GM23248 (cell line): ENCODE measurements around the gene ZNF331. TPM values are rescaled to one million over a fixed set of nuclear protein-coding genes. Genes with fewer than 3 reads are reported as not detected.
A peak's percentile ranks its signal among the peaks of the same experiment; 100 is the strongest.

Experiments used
- DNase-seq: peaks from one replicate; pipeline ENCODE4 v3.0.0-alpha.2; 2015
- H2AFZ ChIP-seq: fragments of 200-600 bp; sonication (generic); 2 replicates; pipeline ENCODE4 v1.6.1; 2016; ENCODE audit warnings: antibody characterized with exemption
- H3F3A ChIP-seq: fragments of 200-600 bp; sonication (generic); 2 replicates; pipeline ENCODE4 v1.6.1; 2016; ENCODE audit warnings: mild to moderate bottlenecking, antibody characterized with exemption, mixed run types; ENCODE audit not compliant: insufficient read depth
- H3K27ac ChIP-seq: fragments of 200-600 bp; sonication (generic); 2 replicates; pipeline ENCODE4 v1.5.1; 2016; ENCODE audit warnings: mild to moderate bottlenecking
- H3K27me3 ChIP-seq: fragments of 200-600 bp; sonication (generic); replicated peaks from 2 replicates; pipeline ENCODE4 v1.6.1; 2016; ENCODE audit warnings: mild to moderate bottlenecking; ENCODE audit not compliant: insufficient read depth
- H3K36me3 ChIP-seq: fragments of 200-600 bp; sonication (generic); 2 replicates; pipeline ENCODE4 v1.6.1; 2016; ENCODE audit warnings: low read depth, mild to moderate bottlenecking
- H3K4me1 ChIP-seq: fragments of 200-600 bp; sonication (generic); 2 replicates; pipeline ENCODE4 v1.6.1; 2016; ENCODE audit warnings: mild to moderate bottlenecking; ENCODE audit not compliant: insufficient read depth
- H3K4me2 ChIP-seq: fragments of 200-600 bp; sonication (generic); one replicate; pipeline ENCODE4 v1.6.1; 2016; ENCODE audit warnings: mild to moderate bottlenecking; ENCODE audit not compliant: unreplicated experiment
- H3K4me3 ChIP-seq: fragments of 200-600 bp; sonication (generic); 2 replicates; pipeline ENCODE4 v1.5.1; 2016; ENCODE audit warnings: mild to moderate bottlenecking
- H3K79me2 ChIP-seq: fragments of 200-600 bp; sonication (generic); 2 replicates; pipeline ENCODE4 v1.6.1; 2016; ENCODE audit warnings: mild to moderate bottlenecking; ENCODE audit not compliant: insufficient read depth
- H3K9ac ChIP-seq: fragments of 200-600 bp; sonication (generic); 2 replicates; pipeline ENCODE4 v1.6.1; 2016; ENCODE audit warnings: mild to moderate bottlenecking
- H3K9me2 ChIP-seq: fragments of 200-600 bp; sonication (generic); 2 replicates; pipeline ENCODE4 v1.6.1; 2016; ENCODE audit warnings: mixed run types, mild to moderate bottlenecking, moderate library complexity; ENCODE audit not compliant: insufficient read depth
- H3K9me3 ChIP-seq: fragments of 200-600 bp; sonication (generic); one replicate; pipeline ENCODE4 v1.6.1; 2017; ENCODE audit warnings: low read depth
- H4K20me1 ChIP-seq: fragments of 200-600 bp; sonication (generic); 2 replicates; pipeline ENCODE4 v1.6.0; 2016; ENCODE audit not compliant: insufficient read depth
- EZH2 ChIP-seq: fragments of 200-600 bp; sonication (generic); IDR thresholded peaks from 2 replicates; pipeline ENCODE4 v1.6.1; 2018; ENCODE audit warnings: antibody characterized with exemption, mild to moderate bottlenecking; ENCODE audit not compliant: insufficient read depth, poor library complexity, severe bottlenecking
- EZH2phosphoT487 ChIP-seq: fragments of 200-600 bp; sonication (generic); IDR thresholded peaks from 2 replicates; pipeline ENCODE4 v1.6.1; 2018; ENCODE audit warnings: antibody characterized with exemption, moderate library complexity, mild to moderate bottlenecking, low read depth; ENCODE audit not compliant: insufficient read depth
- WGBS, 2 experiments: methylation state at CpG; one replicate each; pipeline ENCODE4 v1.1.6; 2015 to 2017; ENCODE audit warnings: low lambda C conversion rate in 2 of 2, low coverage in 1 of 2; ENCODE audit errors: missing lambda C conversion rate in 2 of 2; 5-methylcytosine and 5-hydroxymethylcytosine counted together
- in situ Hi-C: fragments of 300-500 bp; cut with MboI; formaldehyde crosslinking; loops from 2 replicates; pipeline ENCODE4 v1.15.0; 2020
- polyA plus RNA-seq: library from polyadenylated mRNA; unstranded; fragments of >200 nt; fragmentation: Nextera tagmentation; extraction: Ambion mirVana; gene quantifications from 2 replicates; pipeline ENCODE4 v1.2.1, GENCODE V29; 2016
- total RNA-seq: library from RNA; depleted of rRNA; stranded (reverse); fragments of >200 nt; shearing (Covaris generic); gene quantifications from 2 replicates; pipeline ENCODE4 v1.2.3, GENCODE V29; 2014

The ZNF331 gene
- total and polyA plus RNA-seq, 2 experiments from 2014 or later = 13.9 to 17.0 TPM

DNA sequence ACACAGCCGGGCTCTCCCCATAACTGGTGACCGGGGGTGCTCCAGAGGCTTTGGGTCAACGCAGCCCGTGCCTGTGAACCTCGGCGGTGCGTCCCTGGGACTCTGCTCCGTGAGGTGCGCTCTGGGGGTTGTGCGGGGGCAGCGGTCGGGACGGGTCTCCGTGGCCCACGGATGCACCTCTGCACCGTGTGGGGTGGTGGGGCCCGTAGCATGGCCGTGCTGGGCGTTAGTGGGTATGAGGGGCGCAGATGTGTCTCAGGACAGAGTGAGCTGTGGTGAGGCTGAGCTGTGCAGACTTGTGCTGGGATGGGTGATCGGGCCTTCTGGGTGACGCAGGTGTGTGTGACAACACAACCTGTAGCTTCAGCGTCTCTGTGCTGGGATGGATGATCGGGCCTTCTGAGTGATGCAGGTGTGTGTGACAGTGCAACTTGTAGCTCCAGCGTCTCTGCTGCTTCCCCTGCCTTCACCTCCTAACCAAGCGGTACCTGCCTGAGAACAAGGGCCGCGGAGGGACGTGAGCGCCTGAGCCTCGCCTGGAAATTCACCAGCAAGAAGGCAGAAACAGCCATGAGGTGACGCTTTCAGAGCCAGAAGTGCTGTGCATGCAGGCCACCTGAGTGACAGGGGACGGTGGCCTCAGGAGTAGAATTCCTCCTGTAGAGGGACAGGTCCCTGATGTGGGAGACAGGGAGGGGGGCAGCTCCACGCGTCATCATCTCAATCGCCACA, 599 bp downstream of the ZNF331 start:
- Histone ChIP-seq H3K4me2 (peak overlapping the region; percentile 80), H3K9me3 (no peaks in the 10 kb centered on the region), H3K4me3 (peak overlapping the region; percentile 86), H3K79me2 (peaks cover 27% of the 10 kb centered on the region), H3K27me3 (no peaks in the 10 kb centered on the region), H3K27ac (peak overlapping the region; percentile 83), H2AFZ (peak overlapping the region; percentile 57; the same call in 1 of the 2 replicates), H3K9me2 (no peaks in the 10 kb centered on the region), H4K20me1 (no peaks in the 10 kb centered on the region), H3F3A (peaks cover 10% of the 10 kb centered on the region; the same call in 1 of the 2 replicates), H3K36me3 (peaks cover 5% of the 10 kb centered on the region; the same call in 1 of the 2 replicates), H3K4me1 (peaks cover 9% of the 10 kb centered on the region), H3K9ac (peak overlapping the region; percentile 99)
- no peak for DNase-seq
- WGBS, 2 experiments = 53 to 66% methylated on average over 32 to 36 of the region's 36 CpGs
- in situ Hi-C loops = no loop called here
- TF ChIP-seq EZH2phosphoT487 (no peak), EZH2 (no peak)

DNA sequence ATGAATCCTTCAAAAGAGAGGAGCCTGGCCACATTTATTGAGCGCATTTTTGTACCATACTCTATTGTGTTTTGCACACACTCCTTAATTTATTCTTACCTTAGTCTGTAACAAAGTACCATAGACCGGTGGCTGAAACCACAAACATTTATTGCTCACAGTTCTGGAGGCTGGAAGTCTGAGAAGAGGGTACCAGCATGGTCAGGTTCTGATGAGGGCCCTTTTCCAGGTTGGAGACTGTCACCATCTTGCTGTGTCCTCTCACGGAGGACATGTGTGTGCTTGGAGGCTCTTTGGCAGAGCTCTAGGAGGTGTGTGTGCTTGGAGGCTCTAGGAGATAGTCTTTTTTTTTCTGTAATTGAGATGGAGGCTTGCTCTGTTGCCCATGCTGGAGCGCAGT, 2.1 kb downstream of the ZNF331 start:
- H3K9ac ChIP-seq = no peak overlapping the region
- peaks cover 31% of the 10 kb centered on the region for H3K79me2 ChIP-seq
- H4K20me1 ChIP-seq = no peaks in the 10 kb centered on the region
- no peaks in the 10 kb centered on the region for H3K9me2 ChIP-seq
- no peak overlapping the region for H3K4me2 ChIP-seq
- peaks cover 5% of the 10 kb centered on the region; the same call in 1 of the 2 replicates for H3K36me3 ChIP-seq
- no peak for TF ChIP-seq EZH2phosphoT487
- TF ChIP-seq EZH2 = no peak
- no peak for DNase-seq
- H3K27me3 ChIP-seq = no peaks in the 10 kb centered on the region
- no peak overlapping the region for H3K27ac ChIP-seq
- peaks cover 16% of the 10 kb centered on the region for H3K4me1 ChIP-seq
- in situ Hi-C loops = no loop called here
- H2AFZ ChIP-seq = no peak overlapping the region
- no peak overlapping the region for H3K4me3 ChIP-seq
- H3K9me3 ChIP-seq = no peaks in the 10 kb centered on the region
- WGBS, 2 experiments = 74 to 75% methylated on average over 4 of the region's 4 CpGs
- peaks cover 14% of the 10 kb centered on the region; the same call in 1 of the 2 replicates for H3F3A ChIP-seq

DNA sequence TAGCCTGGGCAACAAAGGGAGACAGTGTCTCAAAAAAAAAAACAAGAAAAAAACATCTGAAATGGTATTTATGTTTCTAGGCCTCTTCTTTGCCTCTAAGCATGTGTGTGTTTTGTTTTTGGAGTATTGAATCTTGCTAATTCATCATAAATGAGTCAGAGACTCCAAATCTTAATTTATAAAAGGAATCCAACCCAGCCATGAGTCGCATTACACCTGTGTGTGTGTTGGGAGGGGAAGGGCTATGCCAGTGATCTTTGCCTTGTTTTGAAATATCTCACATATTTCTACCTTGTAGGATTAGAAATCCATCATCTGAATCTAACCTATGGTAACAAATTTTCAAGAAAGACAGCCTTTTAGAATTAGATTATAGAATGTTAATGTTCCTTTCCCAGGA, 4.0 kb downstream of the ZNF331 start:
- peaks cover 47% of the 10 kb centered on the region for H3K79me2 ChIP-seq
- 96 to 100% methylated on average over 1 of the region's 1 CpG for WGBS, 2 experiments
- no peaks in the 10 kb centered on the region for H3K9me2 ChIP-seq
- H3K9ac ChIP-seq = peak overlapping the region; percentile 29; the same call in 1 of the 2 replicates
- H3K4me2 ChIP-seq = no peak overlapping the region
- peaks cover 24% of the 10 kb centered on the region for H3K4me1 ChIP-seq
- no peak overlapping the region for H2AFZ ChIP-seq
- no peaks in the 10 kb centered on the region for H3K9me3 ChIP-seq
- no peak for DNase-seq
- H3F3A ChIP-seq = peaks cover 27% of the 10 kb centered on the region
- H3K36me3 ChIP-seq = peaks cover 5% of the 10 kb centered on the region; the same call in 1 of the 2 replicates
- no peaks in the 10 kb centered on the region for H4K20me1 ChIP-seq
- in situ Hi-C loops = no loop called here
- H3K4me3 ChIP-seq = no peak overlapping the region
- TF ChIP-seq EZH2phosphoT487 (no peak), EZH2 (no peak)
- H3K27me3 ChIP-seq = no peaks in the 10 kb centered on the region
- H3K27ac ChIP-seq = peak overlapping the region; percentile 42

DNA sequence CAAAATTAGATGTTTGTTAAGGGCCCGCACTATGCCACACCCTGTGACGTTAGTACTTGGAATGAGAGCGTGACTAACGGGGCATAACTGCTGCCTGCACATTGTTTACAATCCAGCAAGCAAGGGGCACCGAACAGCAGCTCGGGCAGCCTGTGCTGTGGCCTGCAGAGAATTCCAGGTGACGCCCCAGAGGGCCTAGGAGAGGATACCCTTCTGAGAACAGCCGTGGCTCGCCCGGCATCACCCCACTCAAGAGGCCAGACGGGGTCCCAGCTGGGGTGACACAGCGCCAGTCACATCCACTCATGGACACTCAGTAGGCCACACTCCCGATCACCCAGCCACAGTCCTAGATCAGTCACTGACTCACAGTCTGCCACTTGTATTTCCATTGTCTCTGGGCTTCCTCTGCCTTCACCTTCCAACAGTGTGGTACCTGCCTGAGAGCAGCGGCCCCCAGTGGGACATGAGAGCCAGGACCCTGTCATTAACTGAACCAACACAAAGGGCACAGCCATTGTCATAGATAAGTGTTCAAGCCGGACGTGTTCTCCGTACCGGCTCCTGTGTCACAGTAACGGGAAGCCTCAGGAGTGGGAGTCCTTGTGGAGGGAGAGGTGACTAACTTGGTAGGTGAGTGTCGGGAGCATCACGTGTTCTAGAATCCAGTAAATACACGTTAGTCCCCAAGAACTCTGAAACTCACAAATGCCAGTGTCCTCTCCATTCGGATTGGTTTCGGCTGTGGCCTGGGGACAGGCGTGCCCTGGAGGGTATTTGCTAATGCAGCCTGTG, 7.5 kb downstream of the ZNF331 start:
- Histone ChIP-seq H3K27ac (peak overlapping the region; percentile 91), H3K9me2 (no peaks in the 10 kb centered on the region), H3K4me2 (peak overlapping the region; percentile 26), H4K20me1 (no peaks in the 10 kb centered on the region), H3K36me3 (no peaks in the 10 kb centered on the region), H3K4me3 (no peak overlapping the region), H3K79me2 (peaks cover 46% of the 10 kb centered on the region), H3K9ac (peak overlapping the region; percentile 63), H3K27me3 (no peaks in the 10 kb centered on the region), H3K4me1 (peaks cover 43% of the 10 kb centered on the region), H2AFZ (peak overlapping the region; percentile 50), H3F3A (peaks cover 46% of the 10 kb centered on the region), H3K9me3 (no peaks in the 10 kb centered on the region)
- peak; percentile 93 for DNase-seq
- 60 to 62% methylated on average over 25 of the region's 25 CpGs for WGBS, 2 experiments
- in situ Hi-C loops = no loop called here
- no peak for TF ChIP-seq EZH2
- TF ChIP-seq EZH2phosphoT487 = no peak
